Liver (tissue), 10 donors: ENCODE results near the gene POTEG. TPM values are rescaled to one million over a fixed set of nuclear protein-coding genes. Genes with fewer than 3 reads are reported as not detected.
"Not testable (repeated sequence)": the region's sequence is repeated elsewhere in the genome, so short reads cannot be mapped to it uniquely, and the experiment has no call there.

Experiments used
- DNase-seq: peaks from one replicate; pipeline ENCODE4 v3.0.0-alpha.2; 2017; ENCODE audit warnings: low spot score
- H3K27ac ChIP-seq, 2 donors: one replicate each; pipeline ENCODE4 v1.7.0; 2013; ENCODE audit warnings: inconsistent platforms in 2 of 2, low read length in 2 of 2, control low read depth in 1 of 2, low read depth in 1 of 2, mild to moderate bottlenecking in 1 of 2
- H3K27me3 ChIP-seq, 4 donors: one replicate each; pipeline versions ENCODE4 v1.6.1 to v1.7.0; 2013; ENCODE audit warnings: low read length in 3 of 4, inconsistent platforms in 1 of 4, mild to moderate bottlenecking in 1 of 4, moderate library complexity in 1 of 4; ENCODE audit not compliant: control insufficient read depth in 4 of 4, insufficient read depth in 4 of 4
- H3K36me3 ChIP-seq, 4 donors: one replicate each; pipeline versions ENCODE4 v1.6.1 to v1.7.0; 2013; ENCODE audit warnings: low read length in 3 of 4, mild to moderate bottlenecking in 3 of 4, low read depth in 1 of 4, moderate library complexity in 1 of 4; ENCODE audit not compliant: control insufficient read depth in 4 of 4, insufficient read depth in 3 of 4
- H3K4me1 ChIP-seq, 4 donors: one replicate each; pipeline versions ENCODE4 v1.6.1 to v1.7.0; 2013; ENCODE audit warnings: low read length in 3 of 4, mild to moderate bottlenecking in 3 of 4, moderate library complexity in 1 of 4; ENCODE audit not compliant: control insufficient read depth in 4 of 4, insufficient read depth in 4 of 4
- H3K4me3 ChIP-seq, 3 donors: one replicate each; pipeline versions ENCODE4 v1.6.1 to v1.7.0; 2013; ENCODE audit warnings: low read length in 3 of 3, control low read depth in 1 of 3, low read depth in 1 of 3, mild to moderate bottlenecking in 1 of 3
- H3K9ac ChIP-seq, 2 donors: one replicate each; pipeline ENCODE4 v1.7.0; 2013; ENCODE audit warnings: low read length in 2 of 2, mild to moderate bottlenecking in 2 of 2, moderate library complexity in 2 of 2, control low read depth in 1 of 2, low read depth in 1 of 2
- H3K9me3 ChIP-seq, 4 donors: one replicate each; pipeline versions ENCODE4 v1.6.1 to v1.7.0; 2013; ENCODE audit warnings: low read length in 3 of 4; ENCODE audit not compliant: control insufficient read depth in 4 of 4
- WGBS: extraction: QIAGEN DNeasy Blood & Tissue Kit; methylation state at CpG from one replicate; pipeline ENCODE4 v1.1.7; 2013; 5-methylcytosine and 5-hydroxymethylcytosine counted together
- polyA plus RNA-seq, 2 donors: library from polyadenylated mRNA; stranded (reverse) in 1 of 2; unstranded in 1 of 2; fragments of 200-250 nt in 1 of 2; fragments of >200 nt in 1 of 2; fragmentation: Nextera tagmentation in 1 of 2; extraction: Ambion mirVana in 1 of 2; gene quantifications; one replicate each; pipeline versions ENCODE4 v1.2.1 to v1.2.3, GENCODE V29; 2013 to 2015
- small RNA-seq: library from RNA; depleted of rRNA; stranded (forward); fragments of <200 nt; gene quantifications from one replicate; pipeline ENCODE3, GENCODE V24; 2014
- total RNA-seq, 2 donors: library from RNA; depleted of rRNA; stranded (reverse); fragments of >200 nt; gene quantifications; one replicate each; pipeline ENCODE4 v1.2.3, GENCODE V29; 2014
- donor health status: healthy.
- donor health status: healthy.
- donor health status: healthy.
- donor health status: healthy.
- donor health status: healthy.

The POTEG gene
- total and polyA plus RNA-seq, 4 donors, result not detected

DNA sequence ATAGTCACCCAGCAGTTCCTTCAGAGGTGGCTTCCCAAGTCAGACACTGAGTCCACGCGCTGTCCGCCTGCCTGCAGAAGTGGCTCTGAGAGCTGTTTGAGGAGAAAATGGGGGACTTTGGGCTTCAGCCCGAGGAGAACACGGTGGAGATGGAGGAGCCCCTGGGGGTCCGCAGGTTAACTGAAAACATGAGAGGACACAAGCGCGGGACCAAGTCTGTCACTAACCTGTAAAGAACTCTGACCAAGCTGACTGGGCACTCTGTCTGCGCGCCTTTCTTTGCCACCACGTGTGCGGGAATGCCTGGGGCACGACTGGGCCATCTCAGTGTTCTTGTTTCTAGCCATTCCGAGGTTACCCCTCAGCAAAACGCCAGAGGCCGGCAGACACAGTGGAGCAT, 62.4 kb downstream of the POTEG start:
- not testable (repeated sequence) for DNase-seq, H3K9ac ChIP-seq, H3K4me1 ChIP-seq, H3K9me3 ChIP-seq, H3K36me3 ChIP-seq, H3K27me3 ChIP-seq, H3K27ac ChIP-seq, H3K4me3 ChIP-seq
- WGBS, result 79% methylated on average over 10 of the region's 16 CpGs

DNA sequence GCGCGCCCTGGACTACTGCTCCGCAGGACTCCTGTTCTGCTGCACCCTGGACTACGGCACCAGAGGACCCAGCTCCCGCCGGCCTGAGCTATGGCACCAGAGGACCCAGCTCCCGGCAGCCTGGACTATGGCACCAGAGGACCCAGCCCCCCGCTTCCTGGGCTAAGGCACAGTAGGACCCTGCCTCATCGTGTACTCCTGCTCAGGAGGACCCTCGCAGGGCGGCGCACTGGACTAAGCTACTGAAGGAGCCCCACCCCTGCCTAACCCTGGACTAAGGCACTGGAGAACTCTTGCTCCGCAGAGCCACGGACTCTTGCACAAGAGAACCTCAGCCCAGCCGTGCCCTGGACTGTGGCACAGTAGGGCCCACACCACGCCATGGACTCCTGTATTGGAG, 71.3 kb downstream of the POTEG start:
- H3K9me3 ChIP-seq, H3K36me3 ChIP-seq, H3K27ac ChIP-seq, H3K4me3 ChIP-seq, H3K4me1 ChIP-seq, H3K27me3 ChIP-seq, H3K9ac ChIP-seq, DNase-seq: not testable (repeated sequence)
- WGBS, result 90% methylated on average over 6 of the region's 16 CpGs

DNA sequence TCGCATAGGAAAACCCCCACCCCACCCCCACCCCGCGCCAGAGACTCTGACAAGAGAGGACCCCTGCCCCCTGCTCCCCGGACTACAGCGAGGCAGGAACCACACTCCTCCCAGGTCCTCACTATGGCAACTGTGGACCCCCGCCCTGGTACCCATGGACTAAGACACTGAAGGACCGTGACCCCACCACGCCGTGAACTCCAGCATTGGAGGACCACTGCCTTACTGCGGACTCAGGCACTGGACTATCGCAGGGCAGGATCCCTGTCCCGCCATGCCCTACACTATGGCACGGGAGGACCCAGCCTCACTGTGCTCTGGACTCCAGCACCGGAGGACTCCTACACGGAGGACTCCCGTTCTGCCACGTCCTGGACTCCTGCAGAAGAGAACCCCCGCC, 71.8 kb downstream of the POTEG start:
- not testable (repeated sequence) for H3K4me1 ChIP-seq, H3K27ac ChIP-seq, H3K36me3 ChIP-seq, DNase-seq, H3K27me3 ChIP-seq, H3K9ac ChIP-seq, H3K4me3 ChIP-seq, H3K9me3 ChIP-seq
- WGBS, result 87% methylated on average over 13 of the region's 18 CpGs

DNA sequence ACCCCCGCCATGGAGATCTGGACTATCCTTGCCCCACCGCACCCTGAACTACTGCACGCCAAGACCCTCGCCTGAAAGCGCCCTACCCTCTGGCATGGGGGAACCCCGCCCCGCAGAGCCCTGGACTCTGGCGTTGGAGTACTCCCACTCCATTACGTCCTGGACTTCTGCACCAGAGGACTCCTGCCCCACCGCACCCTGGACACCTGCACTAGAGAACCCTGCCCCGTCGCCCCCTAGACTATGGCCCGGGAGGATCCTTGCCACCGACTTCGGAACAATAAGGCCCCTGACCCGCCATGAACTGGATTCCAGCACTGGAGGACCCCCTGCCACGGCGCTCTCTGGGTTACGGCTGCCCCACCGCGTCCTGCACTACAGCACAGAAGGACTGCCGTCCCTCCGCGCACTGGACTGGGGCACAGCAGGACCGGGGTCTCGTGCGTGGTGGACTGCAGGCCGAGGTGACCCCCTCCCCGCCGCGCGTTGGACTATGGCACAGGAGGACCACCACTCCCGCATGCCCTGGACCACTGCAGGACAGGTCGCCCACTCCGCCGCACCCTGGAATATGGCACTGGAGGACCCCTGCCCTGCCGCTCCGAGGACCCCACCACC, 72.4 kb downstream of the POTEG start:
- not testable (repeated sequence) for H3K4me3 ChIP-seq, H3K27ac ChIP-seq, H3K27me3 ChIP-seq, H3K36me3 ChIP-seq, H3K9me3 ChIP-seq, H3K9ac ChIP-seq, H3K4me1 ChIP-seq, DNase-seq
- 85% methylated on average over 14 of the region's 38 CpGs for WGBS

- not testable (repeated sequence) for DNase-seq, H3K4me1 ChIP-seq, H3K9ac ChIP-seq, H3K4me3 ChIP-seq, H3K27ac ChIP-seq, H3K9me3 ChIP-seq, H3K36me3 ChIP-seq, H3K27me3 ChIP-seq
- 84% methylated on average over 8 of the region's 34 CpGs for WGBS
These were observed 73.1 kb downstream of the POTEG start for GRCh38 chr14:19360937-19361635.

Small RNA genes within 50 kb of the gene (small RNA-seq; reads per million reads assigned to genes)
- gene RNU6-1268P, result not detected
